GM12865 (cell line): Measurements from ENCODE around the gene AGBL4.
"Not testable (repeated sequence)": the region's sequence is repeated elsewhere in the genome, so short reads cannot be mapped to it uniquely, and the experiment has no call there.

Source experiments
- DNase-seq: peaks from one replicate; pipeline ENCODE4 v3.0.0; 2010; ENCODE audit warnings: low read depth
- H3K4me3 ChIP-seq: 2 replicates; pipeline ENCODE4 v1.5.1; 2011; ENCODE audit warnings: mild to moderate bottlenecking, low read depth, low read length, control low read depth
- CTCF ChIP-seq: IDR thresholded peaks from 2 replicates; pipeline ENCODE4 v1.5.1; 2011; ENCODE audit warnings: low read length, control low read depth, low read depth, inconsistent platforms; ENCODE audit not compliant: insufficient read depth; ENCODE audit errors: missing control alignments

The AGBL4 gene

DNA sequence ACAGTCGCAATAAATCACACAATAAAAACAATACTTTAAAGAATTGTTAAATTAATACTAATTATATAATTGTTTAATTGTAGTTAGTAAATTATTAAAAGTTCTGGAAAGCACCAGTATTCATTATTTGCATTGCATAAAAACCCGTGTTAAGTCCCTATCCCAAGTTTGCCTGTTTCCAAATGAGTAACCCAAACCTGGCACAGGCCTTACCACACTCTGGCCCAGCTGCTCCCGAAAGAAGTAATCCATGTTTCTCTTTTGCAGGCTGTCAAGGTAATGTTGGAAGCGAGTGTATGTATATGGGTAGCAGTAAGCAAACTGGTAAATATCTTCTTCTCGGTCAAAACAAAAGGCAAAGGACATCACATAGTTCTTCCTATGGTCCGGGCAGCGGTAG lies 978.4 kb downstream of the AGBL4 start:
- DNase-seq, result no peak
- no peak overlapping the region for H3K4me3 ChIP-seq
- TF ChIP-seq CTCF, result no peak

GRCh38 chr1:49036700-49037099 lies 987.1 kb downstream of the AGBL4 start:
- no peak for DNase-seq

DNA sequence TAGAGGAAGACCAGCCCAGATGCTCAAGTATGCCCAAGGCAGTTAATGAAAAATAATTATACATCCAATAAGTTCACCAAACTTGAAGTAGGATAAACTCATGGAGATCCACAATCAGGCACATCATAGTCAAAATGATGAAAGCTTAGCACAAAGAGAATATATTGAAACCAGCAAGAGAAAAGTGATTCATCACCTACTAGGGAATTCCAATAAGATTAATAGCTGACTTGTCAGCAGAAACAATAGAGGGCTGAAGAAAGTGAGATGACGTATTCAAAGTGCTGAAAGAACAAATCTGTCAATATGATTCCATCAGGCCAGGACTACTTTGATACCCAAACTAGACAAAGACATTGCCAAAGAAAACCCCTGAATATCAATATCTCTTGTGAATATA lies 995.4 kb downstream of the AGBL4 start:
- DNase-seq, result no peak
- no peak for TF ChIP-seq CTCF

More at GRCh38 chr1:49036700-49037099, 987.1 kb downstream of the AGBL4 start:
- no peak overlapping the region for H3K4me3 ChIP-seq
- TF ChIP-seq CTCF, result no peak

GRCh38 chr1:49026230-49026811 lies 997.4 kb downstream of the AGBL4 start:
- no peak for DNase-seq
- H3K4me3 ChIP-seq, result no peak overlapping the region
- no peak for TF ChIP-seq CTCF

More for the DNA sequence above, 995.4 kb downstream of the AGBL4 start:
- H3K4me3 ChIP-seq, result no peak overlapping the region

DNA sequence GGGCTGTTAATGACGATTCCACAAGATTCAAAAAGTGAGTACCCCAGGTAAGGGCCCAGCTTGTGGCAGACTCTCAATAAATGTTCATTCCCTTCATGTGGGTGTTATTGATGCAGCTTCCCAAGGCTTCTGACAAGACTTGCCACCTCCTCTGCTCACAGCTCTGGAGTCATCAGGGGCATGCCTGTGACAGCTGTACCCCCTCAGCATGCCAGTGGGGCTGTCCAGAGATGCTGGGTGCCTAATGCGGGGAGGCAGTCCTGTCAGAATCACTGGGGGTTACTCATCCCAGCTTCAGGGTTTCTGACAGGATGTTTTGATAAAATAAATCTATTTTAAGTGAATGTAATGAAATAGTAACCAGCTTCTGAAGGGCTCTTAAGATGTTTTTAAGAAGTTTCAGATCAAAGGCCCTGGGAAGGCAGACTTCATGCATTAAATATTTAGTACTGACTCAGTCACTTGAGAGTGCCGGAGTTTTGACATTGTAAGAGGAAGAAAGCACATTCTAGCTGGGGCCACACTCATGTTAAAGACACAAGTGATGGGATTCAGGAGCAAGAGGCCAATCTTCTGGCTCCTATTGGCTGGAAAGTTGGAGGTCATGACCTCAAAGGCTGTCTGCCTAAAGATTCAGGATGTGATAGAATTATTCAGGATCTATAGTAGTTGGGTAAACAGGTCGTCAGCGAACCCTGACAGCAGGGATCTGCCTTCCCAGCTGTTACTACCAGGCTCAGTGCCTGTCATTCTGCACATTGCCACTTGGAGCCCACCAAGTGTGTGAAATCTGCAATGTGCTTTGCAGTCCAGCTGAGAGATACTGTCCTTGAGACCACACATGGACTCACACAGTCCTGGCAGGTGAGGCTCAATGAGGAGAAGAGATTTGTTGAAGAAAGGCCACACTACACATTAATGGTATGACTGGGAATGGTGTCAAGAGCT lies 1007.5 kb downstream of the AGBL4 start:
- H3K4me3 ChIP-seq, result no peak overlapping the region
- DNase-seq, result no peak
- no peak for TF ChIP-seq CTCF

- no peak for DNase-seq
- H3K4me3 ChIP-seq, result no peak overlapping the region
- no peak for TF ChIP-seq CTCF
Measured at GRCh38 chr1:49013079-49013478, 1010.7 kb downstream of the AGBL4 start.

DNA sequence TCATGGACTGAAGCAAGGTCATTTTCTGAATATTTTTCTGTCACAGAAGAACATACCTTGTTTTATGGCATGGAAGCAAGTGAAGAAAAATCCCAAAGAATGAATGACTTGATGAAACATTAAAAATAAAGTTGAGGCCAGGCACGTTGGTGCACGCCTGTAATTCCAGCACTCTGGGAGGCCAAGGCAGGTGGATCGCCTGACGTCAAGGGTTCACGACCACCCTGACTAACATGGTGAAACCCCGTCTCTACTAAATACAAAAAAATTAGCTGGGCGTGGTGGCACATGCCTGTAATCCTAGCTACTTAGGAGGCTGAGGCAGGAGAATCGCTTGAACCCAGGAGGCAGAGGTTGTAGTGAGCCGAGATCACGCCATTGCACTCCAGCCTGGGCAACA lies 1020.8 kb downstream of the AGBL4 start:
- H3K4me3 ChIP-seq, DNase-seq: not testable (repeated sequence)
